ENCODE results near the gene UBE2E2. TPM values are rescaled to one million over a fixed set of nuclear protein-coding genes. Genes with fewer than 3 reads are reported as not detected.

UBE2E2 gene
- total and polyA plus RNA-seq, 2 donors (not counting 1 experiment from before 2014, with no cell fraction given) = 16.0 to 45.0 TPM

DNA sequence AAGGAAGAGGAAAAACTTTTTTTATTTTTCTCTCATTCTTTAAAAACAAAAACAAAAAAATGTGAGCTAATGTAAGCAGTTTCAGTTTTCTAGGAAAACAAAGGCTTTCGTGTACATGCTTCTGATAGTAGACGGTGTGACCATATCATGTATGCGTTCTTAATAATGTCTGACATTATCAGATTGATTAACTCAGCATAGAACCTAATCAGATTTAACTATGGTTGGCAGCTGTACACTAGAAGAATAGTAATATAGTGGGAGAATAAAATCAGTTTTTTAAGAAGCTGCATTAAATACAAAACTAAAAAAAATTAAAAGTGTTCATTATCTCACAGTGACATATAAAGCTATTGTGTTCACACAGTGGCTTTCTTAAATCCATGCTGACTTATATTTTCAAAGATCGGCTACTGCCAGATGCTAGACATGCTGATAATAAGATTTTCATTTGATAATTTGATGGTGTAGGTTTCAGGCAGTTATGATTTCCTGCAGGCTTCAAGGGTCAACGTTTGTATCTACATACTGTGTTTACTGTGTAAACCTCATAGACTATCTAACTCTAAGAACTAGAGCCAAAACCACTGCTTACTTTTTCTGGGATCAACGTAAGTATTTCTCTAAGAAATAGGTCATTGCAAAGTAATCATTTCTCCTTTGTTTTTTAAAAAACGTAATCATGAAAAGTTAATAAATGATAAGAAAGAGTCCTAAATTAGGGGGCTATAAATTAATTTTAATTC is 74.0 kb downstream of the UBE2E2 start:
- peaks cover 50% of the 10 kb centered on the region for H3K4me1 Mint-ChIP-seq
- no peaks in the 10 kb centered on the region for H3K27me3 Mint-ChIP-seq
- 60% methylated on average over 1 of the region's 7 CpGs for WGBS (ENCODE audit: insufficient coverage)
- Histone ChIP-seq H3K4me3 (ENCODE audit: control extremely low read depth in 1 of 5, extremely low read depth in 1 of 5, insufficient read depth in 1 of 5, low read depth in 2 of 5, low read length in 4 of 5) (no peak overlapping the region), H3K9me3 (ENCODE audit: control extremely low read depth in 1 of 3, control insufficient read depth in 2 of 3, insufficient read depth in 1 of 3, low read length in 2 of 3) (peaks cover 0 to 4% (median 0%) of the 10 kb centered on the region in 3 donors), H3K36me3 (replicated peaks in 1 of 2; ENCODE audit: control extremely low read depth in 1 of 2, control insufficient read depth in 1 of 2, extremely low read depth in 1 of 2, insufficient read depth in 2 of 2, low read length in 1 of 2) (no peaks in the 10 kb centered on the region), H3K9ac (ENCODE audit: low read length) (no peak overlapping the region), H3K4me2 (replicated peaks; ENCODE audit: low read depth, low read length, poor library complexity, severe bottlenecking) (no peak overlapping the region), H3K27me3 (replicated peaks in 1 of 4; ENCODE audit: control extremely low read depth in 1 of 4, control insufficient read depth in 3 of 4, insufficient read depth in 4 of 4, low read length in 3 of 4) (no peaks in the 10 kb centered on the region), H2AFZ (ENCODE audit: insufficient read depth, low read depth, low read length, poor library complexity, severe bottlenecking) (no peak overlapping the region), H3K4me1 (ENCODE audit: control insufficient read depth in 2 of 2, insufficient read depth in 2 of 2, low read length in 2 of 2) (peaks cover 0 to 16% of the 10 kb centered on the region in 2 donors), H3K27ac (ENCODE audit: low read length in 2 of 2) (no peak overlapping the region), H4K20me1 (ENCODE audit: control insufficient read depth, insufficient read depth, low read length, poor library complexity, severe bottlenecking) (peaks cover 15% of the 10 kb centered on the region), H3K79me2 (ENCODE audit: control insufficient read depth, insufficient read depth, low read length) (peaks cover 47% of the 10 kb centered on the region)
- ChIA-PET POLR2A (no interaction called here), CTCF (interaction anchor here (0.5 kb wide), 1 partner anchor 195 kb away, joined by 4 read pairs; no protein-coding TSS in a partner anchor)
- ATAC-seq (ENCODE audit: low read depth) = no peak
- H3K4me3 Mint-ChIP-seq = no peak overlapping the region
- H3K9me3 Mint-ChIP-seq (ENCODE audit: insufficient read depth) = no peaks in the 10 kb centered on the region
- no peak for DNase-seq
- no peak overlapping the region for H3K27ac Mint-ChIP-seq
- intact Hi-C loops (cut with micrococcal nuclease) = no loop called here
- TF ChIP-seq EZH2 (IDR thresholded peaks at IDR 0.05; ENCODE audit: borderline replicate concordance, insufficient read depth, low read depth, low read length, poor library complexity, severe bottlenecking) = no peak
- TF ChIP-seq, protein P1, sequence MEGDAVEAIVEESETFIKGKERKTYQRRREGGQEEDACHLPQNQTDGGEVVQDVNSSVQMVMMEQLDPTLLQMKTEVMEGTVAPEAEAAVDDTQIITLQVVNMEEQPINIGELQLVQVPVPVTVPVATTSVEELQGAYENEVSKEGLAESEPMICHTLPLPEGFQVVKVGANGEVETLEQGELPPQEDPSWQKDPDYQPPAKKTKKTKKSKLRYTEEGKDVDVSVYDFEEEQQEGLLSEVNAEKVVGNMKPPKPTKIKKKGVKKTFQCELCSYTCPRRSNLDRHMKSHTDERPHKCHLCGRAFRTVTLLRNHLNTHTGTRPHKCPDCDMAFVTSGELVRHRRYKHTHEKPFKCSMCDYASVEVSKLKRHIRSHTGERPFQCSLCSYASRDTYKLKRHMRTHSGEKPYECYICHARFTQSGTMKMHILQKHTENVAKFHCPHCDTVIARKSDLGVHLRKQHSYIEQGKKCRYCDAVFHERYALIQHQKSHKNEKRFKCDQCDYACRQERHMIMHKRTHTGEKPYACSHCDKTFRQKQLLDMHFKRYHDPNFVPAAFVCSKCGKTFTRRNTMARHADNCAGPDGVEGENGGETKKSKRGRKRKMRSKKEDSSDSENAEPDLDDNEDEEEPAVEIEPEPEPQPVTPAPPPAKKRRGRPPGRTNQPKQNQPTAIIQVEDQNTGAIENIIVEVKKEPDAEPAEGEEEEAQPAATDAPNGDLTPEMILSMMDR (IDR thresholded peaks at IDR 0.05) = no peak

DNA sequence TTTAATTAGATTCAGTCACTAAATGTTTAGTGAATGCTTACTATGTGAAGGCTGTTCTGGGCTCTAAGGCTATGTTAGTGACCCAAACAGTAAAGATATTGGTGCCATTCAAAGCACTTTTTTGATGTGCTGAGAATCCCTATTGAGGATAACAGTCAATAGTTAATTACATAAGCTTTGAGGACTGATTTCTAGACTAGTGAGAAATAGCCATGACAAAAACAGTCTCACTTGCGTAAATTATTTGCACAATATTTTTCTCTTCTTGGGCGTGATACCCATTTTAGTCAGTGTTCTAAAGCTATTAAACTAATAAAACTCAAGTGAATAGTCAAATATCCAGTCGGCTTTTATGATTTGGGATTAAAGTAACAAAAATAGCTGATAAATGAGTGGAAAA is 74.6 kb downstream of the UBE2E2 start:
- ATAC-seq (ENCODE audit: low read depth) = no peak
- Histone ChIP-seq H3K4me2 (replicated peaks; ENCODE audit: low read depth, low read length, poor library complexity, severe bottlenecking) (no peak overlapping the region), H3K27me3 (replicated peaks in 1 of 4; ENCODE audit: control extremely low read depth in 1 of 4, control insufficient read depth in 3 of 4, insufficient read depth in 4 of 4, low read length in 3 of 4) (no peaks in the 10 kb centered on the region), H3K36me3 (replicated peaks in 1 of 2; ENCODE audit: control extremely low read depth in 1 of 2, control insufficient read depth in 1 of 2, extremely low read depth in 1 of 2, insufficient read depth in 2 of 2, low read length in 1 of 2) (no peaks in the 10 kb centered on the region), H4K20me1 (ENCODE audit: control insufficient read depth, insufficient read depth, low read length, poor library complexity, severe bottlenecking) (peaks cover 15% of the 10 kb centered on the region), H3K4me3 (ENCODE audit: control extremely low read depth in 1 of 5, extremely low read depth in 1 of 5, insufficient read depth in 1 of 5, low read depth in 2 of 5, low read length in 4 of 5) (no peak overlapping the region), H3K79me2 (ENCODE audit: control insufficient read depth, insufficient read depth, low read length) (peaks cover 43% of the 10 kb centered on the region), H3K27ac (ENCODE audit: low read length in 2 of 2) (no peak overlapping the region), H2AFZ (ENCODE audit: insufficient read depth, low read depth, low read length, poor library complexity, severe bottlenecking) (no peak overlapping the region), H3K9ac (ENCODE audit: low read length) (no peak overlapping the region), H3K4me1 (ENCODE audit: control insufficient read depth in 2 of 2, insufficient read depth in 2 of 2, low read length in 2 of 2) (peaks cover 0 to 16% of the 10 kb centered on the region in 2 donors), H3K9me3 (ENCODE audit: control extremely low read depth in 1 of 3, control insufficient read depth in 2 of 3, insufficient read depth in 1 of 3, low read length in 2 of 3) (no peaks in the 10 kb centered on the region)
- CTCF ChIA-PET = no interaction called here
- WGBS (ENCODE audit: insufficient coverage) = 100% methylated on average over 1 of the region's 3 CpGs
- intact Hi-C loops (cut with micrococcal nuclease) = no loop called here
- Mint-ChIP-seq H3K4me1 (peaks cover 47% of the 10 kb centered on the region), H3K27me3 (no peaks in the 10 kb centered on the region), H3K9me3 (ENCODE audit: insufficient read depth) (no peaks in the 10 kb centered on the region), H3K27ac (no peak overlapping the region), H3K4me3 (no peak overlapping the region)
- DNase-seq = no peak
- POLR2A ChIA-PET = no interaction called here
- TF ChIP-seq, protein P1 (IDR thresholded peaks at IDR 0.05) = no peak
- no peak for TF ChIP-seq EZH2 (IDR thresholded peaks at IDR 0.05; ENCODE audit: borderline replicate concordance, insufficient read depth, low read depth, low read length, poor library complexity, severe bottlenecking)

Data from B cell (primary cell).